Right renal pelvis (tissue), 4 donors: ENCODE results near the gene CPEB3. TPM values are rescaled to one million over a fixed set of nuclear protein-coding genes. Genes with fewer than 3 reads are reported as not detected.
"Not testable (repeated sequence)": the region's sequence is repeated elsewhere in the genome, so short reads cannot be mapped to it uniquely, and the experiment has no call there.

Experiments
- DNase-seq, 4 donors: peaks; one replicate each; pipeline ENCODE4 v3.0.0-alpha.2; 2013; ENCODE audit warnings: low read depth in 4 of 4, low spot score in 3 of 4, missing footprints in 1 of 4
- polyA plus RNA-seq, 4 donors: library from polyadenylated mRNA; unstranded; fragments of 120-200 nt; gene quantifications; one replicate each; pipeline ENCODE4 v1.2.1, GENCODE V29; 2013; ENCODE audit not compliant: insufficient read length in 4 of 4

Gene CPEB3
- polyA plus RNA-seq, 4 donors = 3.5 to 5.0 (median 3.8) TPM

DNA sequence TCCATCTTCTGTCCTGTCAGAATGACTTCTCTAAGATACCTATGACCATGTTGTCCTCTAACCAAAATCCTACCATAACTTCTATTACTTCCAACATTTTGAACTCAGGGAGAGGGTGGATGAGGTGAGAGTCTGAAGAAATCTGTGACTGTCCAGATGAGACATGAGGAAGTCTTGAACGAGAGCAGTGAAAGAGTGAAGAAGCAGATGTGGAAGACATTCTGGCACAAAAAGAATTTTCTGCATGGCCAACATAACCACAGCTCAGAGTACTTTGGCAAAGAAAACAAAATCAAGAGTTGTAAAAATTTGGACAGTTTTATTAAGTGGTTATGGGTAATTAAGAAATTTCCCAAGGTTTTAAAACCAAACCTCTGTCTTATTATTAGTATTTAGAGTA, 141.6 kb downstream of the CPEB3 start:
- DNase-seq = no peak

DNA sequence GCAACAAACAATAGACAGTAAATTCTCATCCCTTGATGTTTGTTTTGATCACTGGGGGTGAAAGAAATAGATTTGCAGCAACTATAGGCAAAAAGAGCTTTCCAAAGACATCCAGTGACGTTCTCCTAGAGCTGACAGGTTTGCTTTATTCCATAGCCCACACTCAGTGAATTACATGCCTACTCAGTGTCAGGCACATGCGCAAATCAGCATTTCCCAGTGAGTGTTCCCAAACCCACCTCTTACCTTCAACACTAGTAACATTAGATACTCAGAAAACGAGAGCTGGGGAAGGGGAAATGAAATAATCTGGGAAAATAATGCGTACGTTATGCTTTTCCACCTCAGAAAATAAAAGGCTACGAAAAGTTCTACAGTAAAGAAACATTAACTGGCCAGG, 144.1 kb downstream of the CPEB3 start:
- DNase-seq = no peak

DNA sequence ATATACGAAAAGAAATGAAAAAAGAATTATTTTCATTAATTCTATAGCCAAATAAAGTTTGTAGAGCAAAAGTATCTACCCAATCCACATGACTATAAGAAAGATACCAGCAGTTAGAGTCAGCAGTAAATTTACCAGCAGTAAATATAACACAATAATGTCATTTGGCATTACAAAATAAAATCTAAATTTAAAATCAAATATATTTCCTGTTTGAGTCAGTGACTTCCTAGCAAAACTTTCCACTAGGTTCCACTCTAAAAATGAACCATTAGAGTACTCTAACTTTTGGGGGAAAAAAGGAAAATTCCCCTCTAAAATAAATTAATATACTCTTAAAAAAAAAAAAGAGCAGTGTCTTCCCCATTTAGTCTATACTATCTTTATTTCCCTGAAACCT, 144.8 kb downstream of the CPEB3 start:
- no peak for DNase-seq

DNA sequence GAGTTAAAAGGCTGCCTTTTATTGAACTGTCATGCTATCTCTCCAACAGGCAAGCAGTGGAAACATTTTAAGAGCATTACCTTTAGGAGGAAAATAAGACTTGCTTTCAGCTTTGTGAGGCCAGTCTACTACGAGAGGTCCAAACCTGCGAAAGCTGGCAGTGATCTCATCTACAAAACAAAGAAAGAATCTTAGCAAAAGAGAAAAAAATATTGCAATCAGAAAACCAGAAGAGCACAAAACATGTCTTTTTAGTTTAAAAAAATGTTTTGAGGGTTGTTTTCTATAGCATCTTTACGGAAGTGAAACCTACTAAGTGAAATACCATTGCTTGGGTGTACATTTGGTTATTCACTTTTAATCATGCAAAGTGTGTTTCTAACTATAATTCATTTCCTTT, 147.9 kb downstream of the CPEB3 start:
- no peak for DNase-seq

DNA sequence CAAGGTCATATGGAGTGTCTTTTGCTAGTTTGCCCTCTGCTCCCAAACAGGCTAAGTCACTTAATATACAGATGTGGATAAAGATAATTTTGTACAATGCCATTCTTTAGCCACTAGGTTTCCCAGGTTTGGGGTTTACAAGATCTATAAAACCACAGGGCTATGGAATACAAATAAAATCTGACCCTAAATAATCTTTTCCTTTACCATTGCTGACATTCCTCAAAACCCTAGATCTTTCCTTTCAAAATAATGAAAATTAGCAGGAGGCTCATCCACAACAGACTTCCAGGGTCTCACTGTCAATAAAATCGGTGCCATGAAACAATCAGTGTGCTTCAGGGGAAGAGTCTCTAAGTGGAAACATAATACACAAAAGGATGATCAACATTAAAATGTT, 148.4 kb downstream of the CPEB3 start:
- no peak for DNase-seq

DNA sequence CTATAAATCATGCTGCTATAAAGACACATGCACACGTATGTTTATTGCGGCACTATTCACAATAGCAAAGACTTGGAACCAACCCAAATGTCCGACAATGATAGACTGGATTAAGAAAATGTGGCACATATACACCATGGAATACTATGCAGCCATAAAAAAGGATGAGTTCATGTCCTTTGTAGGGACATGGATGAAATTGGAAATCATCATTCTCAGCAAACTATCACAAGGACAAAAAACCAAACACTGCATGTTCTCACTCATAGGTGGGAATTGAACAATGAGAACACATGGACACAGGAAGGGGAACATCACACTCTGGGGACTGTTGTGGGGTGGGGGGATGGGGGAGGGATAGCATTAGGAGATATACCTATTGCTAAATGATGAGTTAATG, 149.7 kb downstream of the CPEB3 start:
- not testable (repeated sequence) for DNase-seq

DNA sequence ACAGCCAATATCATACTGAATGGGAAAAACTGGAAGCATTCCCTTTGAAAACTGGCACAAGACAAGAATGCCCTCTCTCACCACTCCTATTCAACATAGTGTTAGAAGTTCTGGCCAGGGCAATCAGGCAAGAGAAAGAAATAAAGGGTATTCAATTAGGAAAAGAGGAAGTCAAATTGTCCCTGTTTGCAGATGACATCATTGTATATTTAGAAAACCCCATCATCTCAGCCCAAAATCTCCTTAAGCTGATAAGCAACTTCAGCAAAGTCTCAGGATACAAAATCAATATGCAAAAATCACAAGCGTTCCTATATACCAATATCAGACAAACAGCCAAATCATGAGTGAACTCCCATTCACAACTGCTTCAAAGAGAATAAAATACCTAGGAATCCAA, 156.8 kb downstream of the CPEB3 start:
- not testable (repeated sequence) for DNase-seq

DNA sequence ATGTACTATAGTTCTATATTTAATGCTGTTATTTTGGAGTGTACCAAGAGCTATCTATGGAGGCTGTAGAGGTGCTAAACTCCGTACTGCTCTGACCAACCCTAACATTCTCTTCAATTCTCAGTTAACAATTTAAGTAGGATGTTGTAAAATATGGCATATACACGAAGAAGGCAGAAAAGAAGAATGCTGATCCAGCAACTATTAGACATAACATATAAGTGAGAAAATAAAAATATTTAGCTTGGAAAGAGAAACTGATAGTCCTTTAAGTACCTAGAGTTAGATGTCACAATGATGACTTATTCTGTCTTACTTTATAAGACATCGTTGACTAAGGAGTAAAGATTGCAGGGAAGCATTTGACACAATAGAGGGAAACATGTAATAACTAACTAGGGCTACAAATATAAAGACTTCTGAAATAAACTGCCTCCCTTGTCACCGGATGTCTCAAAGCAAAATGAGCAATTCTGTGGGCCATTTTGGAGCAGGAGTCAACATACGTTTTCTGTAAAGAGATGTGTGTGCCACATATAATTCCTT, 159.5 kb downstream of the CPEB3 start:
- no peak for DNase-seq

DNA sequence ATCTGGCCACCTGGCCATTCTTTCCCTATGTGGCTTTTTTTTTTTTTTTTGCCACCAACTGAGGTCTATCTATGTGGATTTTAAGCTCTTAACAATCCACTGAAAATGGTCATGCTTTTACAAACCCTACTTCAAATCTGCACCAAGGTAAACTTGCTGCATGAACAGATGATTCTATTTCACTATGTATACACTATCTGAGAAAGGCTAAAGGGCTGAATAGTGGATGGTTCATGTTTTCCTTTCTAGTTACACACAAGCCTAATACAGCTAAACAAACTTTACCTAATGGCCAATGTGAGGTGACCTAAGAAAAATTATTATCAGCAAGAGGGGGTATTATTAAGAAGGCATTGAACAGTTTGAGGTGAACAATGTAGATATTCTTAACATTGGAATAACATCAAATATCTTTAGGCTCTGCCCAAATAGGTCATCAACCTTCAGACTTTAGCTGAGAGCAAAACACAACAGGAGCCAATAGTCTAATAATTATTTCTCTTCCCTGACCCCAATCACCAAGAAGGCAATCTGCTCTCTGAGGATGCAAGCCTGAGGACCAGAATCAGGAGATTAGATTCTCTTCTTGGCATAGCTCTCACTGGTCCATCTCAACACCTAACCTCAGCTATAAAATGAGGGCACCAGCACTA, 160.1 kb downstream of the CPEB3 start:
- DNase-seq = no peak

DNA sequence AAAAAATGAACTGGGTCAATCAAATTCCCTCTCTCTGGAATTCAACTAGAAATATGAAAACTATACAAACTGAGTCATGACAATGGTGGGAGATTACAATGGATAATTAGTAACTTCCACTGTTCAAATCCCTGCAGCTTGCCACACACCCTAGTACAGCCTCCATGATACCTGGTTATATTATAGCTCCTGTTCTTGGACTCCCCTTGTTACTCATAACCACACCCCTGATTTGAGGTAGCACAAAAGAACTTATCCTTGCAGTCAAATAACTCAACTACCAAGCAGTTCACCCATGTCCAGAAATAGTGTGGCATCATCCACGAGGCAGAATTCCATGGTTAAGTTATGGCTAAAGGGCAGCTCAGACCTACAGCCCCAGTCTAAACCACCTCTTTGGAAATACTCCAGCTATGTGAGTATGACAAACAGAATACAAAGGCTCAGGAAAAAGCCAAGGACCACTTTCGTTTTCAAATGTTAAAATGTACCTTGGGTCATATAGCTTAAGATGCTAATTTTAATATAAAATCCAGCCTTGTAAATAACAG, 164.7 kb downstream of the CPEB3 start:
- DNase-seq = no peak

DNA sequence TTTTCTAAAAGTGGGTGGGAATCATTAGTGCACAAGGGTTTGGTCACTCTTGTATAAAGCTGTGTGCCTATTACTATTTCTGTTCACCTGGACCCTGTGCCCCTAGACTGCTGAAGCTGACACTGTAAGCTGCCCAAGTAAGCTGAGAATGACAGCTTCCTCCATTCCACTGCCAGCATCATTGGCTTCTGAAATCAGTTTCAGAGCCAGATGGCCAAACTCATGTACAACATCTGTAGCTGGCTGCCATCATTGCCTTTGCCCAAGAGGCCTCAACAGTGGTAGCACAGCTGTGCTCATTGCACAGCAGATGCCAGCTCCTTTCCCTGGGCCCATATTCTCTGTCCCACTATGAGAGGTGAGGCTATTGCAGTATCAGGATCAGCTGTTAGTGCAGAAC, 165.7 kb downstream of the CPEB3 start:
- DNase-seq = no peak

DNA sequence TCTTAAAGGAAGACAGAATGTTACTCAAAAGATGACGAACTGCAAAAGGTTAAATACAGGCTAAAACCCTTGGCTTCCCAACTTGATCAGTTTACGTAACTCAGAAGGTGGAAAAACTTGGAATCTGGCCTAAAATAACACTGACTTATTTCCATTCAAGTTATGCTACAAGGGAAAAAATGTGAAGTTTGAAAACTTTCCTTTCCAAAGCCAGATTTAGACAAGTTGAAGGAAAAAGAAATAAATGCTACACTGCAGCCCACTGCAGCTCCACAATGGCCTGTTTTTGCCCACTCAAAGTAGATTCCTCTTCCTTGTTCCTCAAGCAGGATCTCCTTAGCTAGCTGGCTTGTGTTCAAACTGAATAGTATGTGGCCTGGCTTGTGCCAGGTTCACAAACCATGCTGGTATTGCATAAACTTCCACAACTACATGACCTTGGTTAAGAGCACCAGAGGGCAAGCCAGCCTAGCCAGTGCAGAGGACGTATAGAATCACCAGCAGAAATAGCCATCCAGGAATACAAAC, 166.2 kb downstream of the CPEB3 start:
- no peak for DNase-seq

DNA sequence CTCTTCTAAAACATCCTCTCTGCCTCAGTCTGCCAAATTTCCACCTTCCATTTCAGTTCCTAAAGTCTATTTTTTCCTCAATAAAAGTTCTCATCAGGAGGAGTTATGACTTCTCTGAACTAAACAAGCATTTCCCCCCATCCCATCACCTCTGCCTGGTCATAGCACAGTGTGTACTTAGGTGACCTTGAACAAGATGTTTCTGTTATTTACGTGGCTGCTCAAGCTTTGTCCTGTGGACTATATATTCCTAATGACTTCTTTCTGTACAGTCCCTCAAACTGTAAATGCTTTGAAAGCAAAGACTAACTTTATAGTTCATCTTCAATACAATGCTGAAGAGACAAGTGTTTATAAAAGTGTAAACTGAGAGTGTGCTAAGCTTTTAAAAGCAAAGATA, 166.9 kb downstream of the CPEB3 start:
- DNase-seq = no peak

DNA sequence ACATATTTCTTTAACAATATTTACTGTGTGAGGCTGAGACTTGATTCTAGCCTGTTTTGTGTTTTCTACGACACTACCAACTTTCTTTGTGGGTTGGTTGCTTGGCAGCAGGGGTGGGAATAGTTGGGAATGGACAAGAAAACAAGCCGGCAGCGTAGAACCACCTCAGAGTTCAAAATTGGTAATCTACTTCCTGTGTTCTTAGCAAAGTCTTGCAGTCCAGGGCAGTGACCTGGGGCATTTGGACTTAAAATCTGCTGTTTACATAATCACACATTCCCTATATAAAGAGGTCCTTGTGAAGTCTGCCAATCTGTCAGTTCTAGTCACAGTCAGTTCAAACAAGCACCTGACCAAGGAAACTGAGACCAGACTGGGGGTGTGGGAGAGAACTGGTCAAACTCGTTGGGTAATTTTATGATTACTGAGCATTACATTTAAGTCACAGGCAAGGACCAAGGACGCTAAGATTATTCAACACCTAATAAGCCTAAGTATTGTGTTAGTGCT, 167.9 kb downstream of the CPEB3 start:
- no peak for DNase-seq

DNA sequence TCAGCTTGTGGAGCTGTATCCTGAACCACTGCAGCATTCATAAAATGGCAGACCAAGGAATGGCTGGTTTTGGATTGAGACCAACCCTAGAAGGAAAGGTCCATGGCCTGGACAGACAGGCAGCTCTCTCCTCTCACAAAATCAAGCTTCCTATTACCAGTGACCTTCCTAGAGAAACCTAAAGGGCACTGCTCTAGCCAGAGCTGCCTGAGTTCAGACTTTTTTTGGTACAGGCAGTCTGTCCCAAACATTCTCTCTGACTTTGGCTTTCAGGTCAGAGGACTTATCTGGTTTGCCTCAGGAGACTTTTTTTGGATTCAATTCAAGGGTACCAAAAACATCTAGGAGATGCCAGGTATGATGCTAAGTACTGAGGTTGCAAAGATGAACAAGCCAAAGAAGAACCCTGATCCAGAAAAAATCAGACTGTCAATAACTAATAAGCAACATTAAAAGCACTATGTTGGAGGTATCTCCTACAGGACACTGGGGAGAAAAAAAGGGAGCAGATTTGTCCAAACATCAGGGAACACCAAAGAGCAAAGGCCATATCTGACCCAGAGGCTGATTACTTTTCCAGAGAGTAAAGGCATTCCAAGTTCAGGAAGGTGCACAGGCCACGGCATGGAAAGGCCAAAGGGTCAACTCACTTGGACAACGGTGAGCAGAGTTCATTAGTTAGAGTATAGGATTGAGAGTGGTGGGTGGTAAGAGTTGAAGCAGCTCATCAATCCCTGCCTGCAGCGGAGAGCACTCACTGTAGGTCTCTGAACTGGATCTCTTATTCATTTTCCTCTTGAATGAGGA, 169.0 kb downstream of the CPEB3 start:
- no peak for DNase-seq

DNA sequence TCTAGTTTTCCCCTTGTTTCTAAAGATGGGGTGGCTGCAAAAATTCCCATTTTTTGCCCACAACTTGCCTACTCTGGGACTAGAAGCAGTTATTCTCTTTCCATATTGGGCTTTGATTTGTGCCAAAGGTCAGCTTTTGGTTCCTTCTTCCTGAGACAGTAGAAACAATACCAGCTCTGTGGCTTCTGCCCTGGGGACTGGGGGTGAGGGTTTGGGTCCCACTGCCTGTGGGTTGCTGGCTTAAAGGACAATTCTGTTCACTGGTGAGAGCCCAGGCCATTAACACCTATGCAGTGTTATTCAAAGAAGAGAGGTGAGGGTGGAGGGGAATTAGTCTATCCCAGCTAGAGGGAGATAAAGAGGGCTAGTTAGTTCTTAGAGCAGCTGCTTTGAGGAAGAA, 171.5 kb downstream of the CPEB3 start:
- no peak for DNase-seq

DNA sequence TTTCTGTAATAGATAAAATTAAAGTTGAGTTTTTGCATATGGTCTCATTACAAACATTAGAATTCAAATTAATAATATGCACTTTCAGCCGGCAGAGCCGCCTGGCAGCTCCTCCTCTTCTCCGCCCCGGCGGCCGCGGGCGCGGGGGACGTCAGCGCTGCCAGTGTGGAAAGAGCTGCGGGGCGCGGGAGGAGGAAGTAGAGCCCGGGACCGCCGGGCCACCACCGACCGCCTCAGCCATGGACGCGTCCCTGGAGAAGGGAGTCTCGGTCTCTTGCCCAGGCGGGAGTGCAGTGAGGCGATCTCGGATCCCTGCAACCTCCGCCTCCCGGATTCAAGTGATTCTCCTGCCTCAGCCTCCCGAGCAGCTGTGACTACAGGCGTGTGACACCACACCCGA, 176.0 kb downstream of the CPEB3 start:
- DNase-seq = not testable (repeated sequence)

DNA sequence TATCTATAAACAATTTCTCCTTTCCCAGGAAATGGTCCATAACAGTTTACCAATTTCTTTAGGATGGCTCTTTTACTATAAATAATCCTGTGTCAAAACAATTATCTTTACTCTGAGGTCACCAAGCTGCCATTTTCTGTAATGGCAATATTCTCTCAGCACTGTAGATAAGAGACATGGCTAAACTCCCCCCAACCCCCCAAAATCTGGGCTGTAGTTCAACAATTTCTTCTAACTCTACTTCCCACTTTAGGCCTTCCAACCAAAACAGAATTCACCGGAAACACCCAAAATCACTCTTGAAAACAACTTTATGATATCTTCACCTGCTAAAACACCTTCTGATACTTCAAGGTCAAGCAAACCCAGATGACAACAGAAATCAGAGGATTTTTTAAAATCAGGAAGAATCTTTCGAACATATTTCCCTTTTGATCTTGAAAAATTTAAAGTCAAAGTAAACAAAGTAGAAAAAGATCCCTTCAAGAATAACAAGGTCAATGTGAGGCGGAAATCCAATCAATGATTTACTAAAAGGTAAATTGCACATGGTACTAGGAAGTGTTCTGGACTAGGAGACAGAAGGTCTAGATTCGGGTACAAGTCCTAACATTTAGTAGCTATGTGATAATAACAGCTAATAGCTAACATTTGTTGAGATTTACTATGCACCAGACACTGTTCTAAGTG, 176.8 kb downstream of the CPEB3 start:
- DNase-seq = no peak

DNA sequence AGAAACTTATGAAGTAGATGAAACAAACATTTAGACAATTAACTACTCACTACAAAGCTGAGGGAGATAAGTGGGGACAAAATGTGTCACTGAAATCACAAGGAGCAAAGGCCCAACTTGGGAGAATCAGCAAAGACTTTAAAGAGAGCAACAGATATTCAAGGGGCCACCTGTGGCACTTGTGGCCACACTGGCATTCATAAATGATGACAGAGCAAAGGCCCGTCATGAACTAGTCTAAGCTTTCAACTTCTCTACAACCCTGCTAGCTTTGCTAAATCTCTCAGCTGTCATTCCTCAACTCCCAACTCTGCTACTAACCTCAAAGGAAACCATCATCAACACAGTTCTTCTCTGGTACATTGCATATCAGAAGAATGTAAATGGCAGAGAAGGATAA, 178.4 kb downstream of the CPEB3 start:
- no peak for DNase-seq

DNA sequence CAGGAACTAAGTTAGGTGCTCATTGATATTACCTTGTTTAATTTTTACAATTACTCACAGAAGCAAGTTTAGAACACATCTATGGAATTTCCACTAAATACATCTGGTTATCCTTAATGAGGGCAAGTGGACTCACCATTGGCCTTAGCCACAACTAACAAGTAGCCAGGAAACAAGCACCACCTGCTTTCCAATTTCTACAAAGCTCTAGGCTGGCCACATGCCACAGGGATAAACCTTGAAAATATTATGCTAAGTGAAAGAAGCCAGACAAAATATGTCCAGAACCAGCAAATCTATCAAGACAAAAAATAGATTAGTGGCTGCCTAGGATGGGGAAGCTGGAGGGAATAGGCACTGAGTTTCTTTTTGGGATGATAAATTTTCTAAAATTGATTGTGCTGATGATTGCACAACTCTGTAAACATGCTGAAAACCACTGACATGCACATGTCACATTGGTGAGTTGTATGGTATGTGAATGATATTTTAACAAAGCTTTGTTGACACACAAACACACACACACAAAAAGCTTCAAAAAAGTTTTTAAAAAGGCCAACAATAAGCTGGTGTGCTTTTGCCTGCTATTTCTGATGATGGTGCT, 179.4 kb downstream of the CPEB3 start:
- no peak for DNase-seq
